HCEC 1CT (cell line): ENCODE results near the gene PIGS.

Source experiments
- DNase-seq: peaks from one replicate; pipeline ENCODE4 v3.0.0-alpha.2; 2017

PIGS gene

DNA sequence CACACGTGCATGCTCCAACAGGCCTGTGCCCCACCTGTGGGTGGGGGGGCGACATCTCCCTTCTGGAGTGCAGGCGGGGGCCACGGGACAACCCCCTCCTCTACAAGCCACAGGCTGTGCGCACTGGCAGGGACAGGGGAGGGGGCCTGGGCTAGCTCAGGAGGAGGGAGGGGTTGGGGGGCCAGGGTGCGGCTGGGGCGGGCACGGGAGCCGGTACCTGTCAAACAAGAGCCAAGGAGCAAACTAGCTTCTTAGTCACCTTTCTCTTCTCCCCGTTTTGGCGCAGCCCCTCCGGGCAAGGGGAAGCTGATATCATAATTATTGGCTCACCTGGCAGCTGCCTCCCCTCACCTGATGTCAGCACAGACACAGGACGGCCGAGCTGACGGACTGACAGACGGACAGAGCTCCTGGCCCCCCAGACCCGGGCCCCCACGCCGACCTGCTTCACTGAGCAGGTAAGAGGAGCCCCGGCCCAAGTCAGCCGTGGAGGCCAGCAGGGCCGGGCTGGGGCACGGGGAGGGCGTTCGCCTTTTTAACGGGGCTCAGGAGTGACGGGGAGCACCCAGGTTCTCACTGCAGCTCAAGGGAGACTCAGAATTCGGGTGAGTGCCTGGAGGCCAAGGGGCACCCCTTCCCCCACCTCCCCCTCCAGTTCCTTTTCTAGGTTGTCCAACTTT, 65.2 kb downstream of the PIGS start, which contains the start of gene FOXN1:
Gene FOXN1, plus strand, starts transcription at position 363 of the 680 bp plus-strand sequence. CDS start 17,622 bp downstream, outside the sequence.
- DNase-seq, result no peak

GRCh38 chr17:28503420-28503819, 67.9 kb downstream of the PIGS start:
- DNase-seq, result no peak
